HTR-8/SVneo (cell line): ENCODE data around the gene SSR4.

Experiments
- DNase-seq: peaks from one replicate; pipeline ENCODE4 v3.0.0; 2011; ENCODE audit warnings: low spot score, mixed read lengths; ENCODE audit not compliant: insufficient read length
- FAIRE-seq: peaks from 2 replicates; lab custom pipeline; 2011; peaks lifted over from hg19 to GRCh38; lab: Jason Lieb, UNC

The SSR4 gene

GRCh38 chrX:153768311-153769157 is 25.9 kb upstream of the SSR4 start:
- DNase-seq (no peak), FAIRE-seq (no peak)

- DNase-seq (no peak), FAIRE-seq (no peak)
These were observed 25.2 kb upstream of the SSR4 start for GRCh38 chrX:153769158-153769864.

- no peak for FAIRE-seq
- no peak for DNase-seq
These were observed 24.4 kb upstream of the SSR4 start for GRCh38 chrX:153769865-153770600.

DNA sequence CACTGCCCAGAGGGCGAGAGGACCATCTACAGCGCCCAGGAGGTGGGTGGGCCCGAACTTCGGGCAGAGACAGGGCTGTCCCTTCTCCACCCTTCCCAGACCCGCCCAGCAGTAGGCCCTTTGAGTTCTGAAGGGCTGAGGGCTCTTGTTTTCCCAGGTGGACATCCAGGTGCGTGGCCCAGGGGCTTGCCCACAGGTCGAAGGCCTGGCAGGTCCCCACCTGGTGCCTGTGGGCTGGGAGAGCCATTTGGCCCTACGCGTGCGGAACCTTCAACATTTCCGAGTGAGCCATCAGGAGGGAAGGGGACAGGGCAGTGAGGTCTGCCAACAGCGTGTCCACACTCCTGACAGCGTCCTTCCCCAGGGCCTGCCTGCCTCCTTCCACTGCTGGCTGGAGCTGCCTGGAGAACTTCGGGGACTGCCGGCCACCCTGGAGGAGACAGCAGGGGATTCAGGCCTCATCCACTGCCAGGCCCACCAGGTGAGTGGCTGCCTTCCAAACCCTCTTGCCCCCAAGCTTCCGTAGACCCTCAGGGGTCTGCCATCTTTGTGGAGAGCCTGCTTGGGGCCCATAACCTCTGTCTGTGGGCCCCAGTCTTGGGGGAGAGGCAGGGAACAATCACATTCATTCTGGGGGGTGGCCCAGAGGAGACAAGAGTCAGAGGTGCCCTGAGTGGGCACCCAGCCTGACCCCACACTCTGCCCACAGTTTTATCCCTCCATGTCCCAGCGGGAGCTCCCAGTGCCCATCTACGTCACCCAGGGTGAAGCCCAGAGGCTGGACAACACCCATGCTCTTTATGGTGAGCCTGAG is 23.7 kb upstream of the SSR4 start:
- no peak for FAIRE-seq

GRCh38 chrX:153771415-153772315 is 22.8 kb upstream of the SSR4 start:
- FAIRE-seq: no peak

More for the DNA sequence above, 23.7 kb upstream of the SSR4 start:
- no peak for DNase-seq

DNA sequence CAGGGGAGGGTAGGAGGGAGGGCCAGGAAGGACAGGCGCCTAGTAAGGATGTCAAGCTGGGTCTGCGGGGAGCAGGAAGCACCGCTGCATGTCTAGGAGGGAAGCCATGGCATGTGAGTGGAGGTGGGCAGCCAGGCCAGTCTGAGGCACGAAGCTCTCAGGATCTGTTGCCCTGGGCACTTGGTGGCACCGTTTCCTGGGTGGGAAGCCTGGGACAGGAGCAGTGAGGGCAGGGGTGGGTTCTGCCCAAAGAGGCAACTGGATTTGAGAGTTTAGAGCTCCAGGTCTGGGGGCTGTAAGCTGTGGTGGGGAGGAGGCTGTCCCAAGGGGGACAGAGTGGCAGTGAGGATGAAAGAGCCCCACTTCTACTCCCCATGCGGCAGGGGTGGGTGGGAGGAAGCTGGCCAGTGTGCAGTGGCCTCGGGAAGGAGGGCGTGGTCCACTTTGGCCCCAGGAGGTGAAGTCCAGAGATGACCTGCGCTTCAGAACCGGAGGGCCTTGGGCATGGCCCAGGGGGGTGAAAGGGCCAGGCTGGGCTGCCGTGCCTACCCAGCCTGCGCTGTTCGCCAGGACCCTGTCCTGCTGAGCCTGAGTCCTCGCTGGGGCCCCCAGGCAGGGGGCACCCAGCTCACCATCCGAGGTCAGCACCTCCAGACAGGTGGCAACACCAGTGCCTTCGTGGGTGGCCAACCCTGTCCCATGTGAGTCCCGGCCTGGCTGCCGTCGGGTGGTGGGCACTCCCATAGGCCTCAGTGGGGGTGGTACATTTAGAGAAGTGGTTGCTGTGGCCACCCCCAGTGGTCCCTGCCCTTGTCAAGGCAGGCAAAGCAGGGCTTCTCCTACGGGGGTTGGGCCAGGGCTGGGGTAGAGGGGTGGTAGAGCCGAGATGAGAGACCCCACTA is 21.9 kb upstream of the SSR4 start:
- no peak for DNase-seq
- FAIRE-seq: no peak

More at GRCh38 chrX:153771415-153772315, 22.8 kb upstream of the SSR4 start:
- DNase-seq: no peak

GRCh38 chrX:153773218-153773611 is 21.3 kb upstream of the SSR4 start:
- FAIRE-seq (no peak), DNase-seq (no peak)

GRCh38 chrX:153773741-153774575 is 20.5 kb upstream of the SSR4 start:
- FAIRE-seq (no peak), DNase-seq (no peak)

- DNase-seq (no peak), FAIRE-seq (no peak)
These were observed 19.7 kb upstream of the SSR4 start for GRCh38 chrX:153774576-153775292.

- FAIRE-seq (no peak), DNase-seq (no peak)
These were observed 19.0 kb upstream of the SSR4 start for GRCh38 chrX:153775293-153776119.

- FAIRE-seq: no peak
- DNase-seq: no peak
These were observed 18.3 kb upstream of the SSR4 start for GRCh38 chrX:153776120-153776599.

- DNase-seq: no peak
- no peak for FAIRE-seq
These were observed 17.8 kb upstream of the SSR4 start for GRCh38 chrX:153776611-153777045.

DNA sequence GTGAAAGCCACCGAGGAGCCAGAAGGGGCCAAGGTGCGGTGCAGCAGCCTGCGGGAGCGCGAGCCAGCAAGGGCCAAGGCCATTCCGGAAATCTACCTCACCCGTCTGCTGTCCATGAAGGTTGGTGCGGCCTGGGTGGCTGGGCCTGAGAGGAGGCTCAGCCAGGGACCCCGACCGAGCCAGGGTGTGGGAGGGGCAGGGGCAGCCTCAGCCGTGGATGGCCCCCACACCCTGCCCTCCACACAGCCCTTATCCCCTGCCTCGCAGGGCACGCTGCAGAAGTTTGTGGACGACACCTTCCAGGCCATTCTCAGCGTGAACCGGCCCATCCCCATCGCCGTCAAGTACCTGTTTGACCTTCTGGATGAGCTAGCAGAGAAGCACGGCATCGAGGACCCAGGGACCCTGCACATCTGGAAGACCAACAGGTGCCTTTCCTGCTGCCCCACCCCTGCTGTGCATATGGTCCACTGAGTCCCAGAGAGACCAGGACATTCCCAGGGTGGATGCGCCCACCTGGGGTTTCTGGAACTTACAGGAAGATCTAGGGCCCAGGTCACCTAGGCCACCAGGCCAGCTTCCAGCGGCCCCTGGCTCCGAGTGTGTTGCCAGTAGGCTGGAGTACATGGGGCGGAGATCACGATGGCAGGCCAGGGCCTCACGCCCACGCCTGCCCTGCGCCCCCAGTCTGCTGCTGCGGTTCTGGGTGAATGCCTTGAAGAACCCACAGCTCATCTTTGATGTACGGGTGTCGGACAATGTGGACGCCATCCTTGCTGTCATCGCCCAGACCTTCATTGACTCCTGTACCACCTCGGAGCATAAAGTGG is 17.0 kb upstream of the SSR4 start:
- no peak for DNase-seq

GRCh38 chrX:153778181-153778580 is 16.3 kb upstream of the SSR4 start:
- DNase-seq: no peak

More for the DNA sequence above, 17.0 kb upstream of the SSR4 start:
- FAIRE-seq: no peak

DNA sequence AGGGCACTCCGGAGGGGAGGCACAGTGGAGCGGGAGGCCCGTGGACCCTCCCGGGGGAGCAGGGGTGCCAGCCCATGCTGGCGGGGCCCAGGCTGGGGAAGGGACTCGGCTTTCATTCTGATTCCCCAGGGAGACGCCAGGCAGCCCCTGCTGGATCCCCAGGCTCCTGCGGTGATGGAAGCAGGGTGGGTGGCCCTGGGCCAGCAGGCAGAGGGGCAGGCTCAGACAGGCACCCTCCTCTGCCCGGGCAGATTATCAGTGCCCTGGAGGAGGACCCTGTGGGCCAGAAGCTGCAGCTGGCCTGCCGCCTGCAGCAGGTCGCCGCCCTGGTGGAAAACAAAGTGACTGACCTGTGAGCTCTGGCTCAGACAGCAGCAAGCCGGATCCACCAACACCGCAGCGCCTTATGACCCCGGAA is 15.8 kb upstream of the SSR4 start:
- DNase-seq: no peak

More at GRCh38 chrX:153778181-153778580, 16.3 kb upstream of the SSR4 start:
- FAIRE-seq: no peak

More for the DNA sequence above, 15.8 kb upstream of the SSR4 start:
- no peak for FAIRE-seq
